ENCODE results near the gene MMP12.
A peak's percentile ranks its signal among the peaks of the same experiment; 100 is the strongest.

MMP12 gene

GRCh38 chr11:102849311-102849710, 25.5 kb downstream of the MMP12 start:
- no peak for DNase-seq

- DNase-seq, result no peak
These were observed 28.5 kb downstream of the MMP12 start for GRCh38 chr11:102846292-102846691.

DNA sequence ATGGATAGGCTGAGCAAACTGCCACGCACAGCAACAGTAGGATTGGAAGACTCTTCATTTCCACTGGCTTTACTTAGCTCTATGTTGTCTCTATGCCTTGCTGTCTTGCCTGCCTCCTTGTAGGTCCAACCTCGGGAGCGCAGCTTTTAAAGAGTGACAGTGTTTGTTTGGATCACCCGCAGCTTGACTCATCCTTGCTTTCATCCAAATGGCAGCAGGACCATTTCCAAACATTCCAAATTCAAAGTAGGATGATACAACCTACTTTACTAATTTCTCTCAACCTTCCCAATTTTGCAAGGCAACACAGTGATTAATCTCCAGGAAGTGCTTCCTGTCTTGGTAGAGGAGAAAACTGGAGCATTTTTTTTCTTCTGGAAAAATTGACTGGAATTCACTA, 31.3 kb downstream of the MMP12 start, which contains the start of gene MMP3:
TSS of gene MMP3 (minus strand) at position 121 of the 400 bp plus-strand sequence. CDS start at position 58, 63 bp downstream.
- DNase-seq, result no peak

DNA sequence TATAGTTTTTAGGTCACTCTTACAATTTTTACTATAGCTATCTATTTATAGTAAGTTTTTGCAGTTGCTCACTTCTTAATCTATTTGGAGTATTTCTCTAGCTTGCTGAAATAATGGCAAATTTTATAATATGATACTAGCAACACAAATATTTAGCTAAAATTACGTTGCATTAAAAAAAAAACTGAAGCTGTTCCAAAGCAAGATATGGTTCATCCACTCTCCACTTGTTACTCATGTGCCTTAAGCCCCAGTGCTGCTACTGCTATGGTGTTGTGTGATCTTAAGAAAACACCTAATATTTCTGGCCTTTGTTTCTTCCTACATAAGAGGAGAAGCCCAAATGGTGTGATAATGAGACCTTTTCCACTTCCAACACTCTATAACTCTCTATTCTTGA, 31.9 kb downstream of the MMP12 start:
- DNase-seq, result no peak

- peak; percentile 84 for DNase-seq
These were observed 34.8 kb downstream of the MMP12 start for GRCh38 chr11:102840018-102840417.

- no peak for DNase-seq
These were observed 37.1 kb downstream of the MMP12 start for GRCh38 chr11:102837646-102838045.

GRCh38 chr11:102837156-102837555, 37.6 kb downstream of the MMP12 start:
- DNase-seq, result no peak

DNA sequence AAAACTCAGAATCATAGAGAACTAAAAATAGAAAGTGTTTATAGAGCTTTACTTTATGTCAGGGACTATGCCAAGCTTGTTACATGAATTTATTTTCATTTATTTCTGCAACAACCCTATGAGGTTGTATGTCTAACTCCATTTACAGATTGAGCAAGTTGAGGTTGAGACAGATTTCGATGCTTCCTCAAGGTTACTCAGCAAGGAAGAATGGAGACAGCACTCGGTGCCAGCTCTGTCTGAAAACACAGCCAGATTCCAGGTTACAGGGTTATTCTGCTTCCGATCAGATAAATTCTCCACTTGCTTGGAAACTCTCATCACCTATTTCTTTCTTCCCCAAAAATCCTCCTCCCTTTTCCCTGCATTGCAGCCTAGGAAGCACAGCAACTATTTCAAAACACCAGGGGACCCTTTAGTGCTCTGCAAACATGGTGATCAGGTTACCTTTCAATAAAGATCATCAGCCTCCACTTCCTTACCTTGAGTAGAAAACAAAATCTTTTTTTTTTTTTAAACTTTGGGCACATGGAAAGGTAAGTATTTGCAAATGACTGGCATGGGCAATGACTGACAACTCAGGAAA, 38.4 kb downstream of the MMP12 start:
- peak; percentile 57 for DNase-seq

GRCh38 chr11:102833731-102834130, 41.1 kb downstream of the MMP12 start:
- no peak for DNase-seq

GRCh38 chr11:102832612-102833011, 42.2 kb downstream of the MMP12 start:
- no peak for DNase-seq

DNA sequence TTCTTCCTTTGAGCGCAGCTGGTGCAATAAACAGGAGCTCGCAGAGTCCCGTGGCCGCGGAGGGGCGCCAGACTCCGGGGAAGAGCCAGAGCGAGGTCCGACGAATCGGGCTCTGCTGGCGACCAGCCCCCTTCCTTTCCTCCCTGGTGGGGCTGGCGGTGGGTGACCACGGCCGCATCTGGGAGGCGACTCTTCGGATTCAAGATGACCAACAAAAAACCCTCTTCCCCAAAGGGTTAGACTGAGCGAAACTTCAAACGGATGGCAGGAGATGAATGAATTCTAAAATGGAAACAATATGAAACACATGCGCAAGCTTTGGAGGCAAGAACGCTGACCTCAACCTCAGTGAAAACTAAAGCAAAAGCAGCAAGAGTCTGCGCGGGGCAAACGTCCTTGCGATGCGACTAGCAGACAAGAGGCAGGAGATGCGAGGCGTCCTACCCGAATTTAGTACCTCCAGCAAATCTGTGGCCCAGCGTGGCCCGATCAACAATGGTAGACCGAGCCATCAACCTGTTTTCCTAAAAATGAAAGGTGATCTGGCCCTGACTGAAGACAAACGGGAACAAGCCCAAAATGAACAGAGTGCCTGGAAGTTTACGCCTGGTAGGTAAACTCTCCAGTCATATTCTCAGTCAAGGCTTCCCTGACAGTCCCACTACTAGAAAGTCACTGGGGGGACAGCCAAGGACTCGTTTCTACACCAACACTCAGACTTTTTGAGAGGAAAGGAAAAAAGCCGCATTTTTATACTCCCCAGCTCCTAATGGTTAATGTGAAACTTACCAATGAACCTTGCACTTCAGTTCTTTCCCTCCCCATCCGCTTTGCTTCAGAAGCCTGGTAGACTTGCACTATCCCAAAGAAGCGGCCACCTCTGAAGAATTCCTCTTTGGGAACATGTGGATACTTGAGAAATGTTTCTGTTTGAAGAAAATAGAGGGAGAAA, 43.0 kb downstream of the MMP12 start:
- DNase-seq, result no peak

DNA sequence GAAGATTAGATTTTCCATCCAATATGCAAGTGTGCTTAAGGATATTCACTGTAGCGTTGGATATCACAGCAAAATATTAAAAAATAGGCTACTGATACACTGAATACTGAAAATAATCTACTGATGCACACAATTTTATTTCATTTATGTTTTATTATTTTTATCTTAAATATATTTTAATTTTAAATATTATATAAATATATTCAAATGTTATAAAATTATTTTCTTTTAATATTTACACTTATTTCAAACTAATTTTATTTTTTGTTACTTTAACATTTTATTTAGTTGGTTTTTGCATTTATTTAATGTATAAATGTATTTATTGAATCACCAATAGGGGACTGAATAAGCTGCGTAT, 43.7 kb downstream of the MMP12 start:
- no peak for DNase-seq

DNA sequence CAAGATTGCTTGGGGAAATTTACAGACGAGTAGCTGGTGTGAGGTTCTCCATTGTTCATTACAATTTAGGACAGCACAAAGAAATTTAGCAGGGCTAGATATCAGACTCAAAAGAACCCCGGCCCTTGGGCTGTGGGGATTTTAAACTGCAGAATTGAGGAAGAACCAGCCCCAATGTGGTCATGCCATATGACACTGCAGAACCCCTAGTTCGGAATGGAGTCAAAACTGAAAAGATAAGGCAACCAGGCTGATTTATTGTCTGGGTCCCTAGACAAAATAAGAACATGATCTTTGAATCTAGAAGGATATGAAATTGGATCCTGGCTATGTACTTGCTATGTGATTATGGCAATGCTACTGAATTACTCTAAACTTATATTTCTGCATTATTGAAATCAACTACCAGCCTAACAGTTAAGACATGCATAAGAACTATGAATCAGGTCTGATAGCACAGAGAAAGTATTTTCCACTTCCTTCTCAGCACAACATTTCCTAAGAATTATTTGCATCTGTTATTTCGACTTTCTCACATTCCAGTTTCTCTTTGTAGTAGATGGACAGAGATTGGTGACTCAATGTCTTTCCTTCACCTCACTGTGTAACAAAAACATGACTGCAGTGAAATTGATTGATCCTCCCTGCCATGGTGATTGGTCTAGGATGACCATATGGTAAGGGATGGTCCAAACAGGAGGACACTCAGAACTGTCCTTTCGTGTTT, 44.6 kb downstream of the MMP12 start:
- no peak for DNase-seq

DNA sequence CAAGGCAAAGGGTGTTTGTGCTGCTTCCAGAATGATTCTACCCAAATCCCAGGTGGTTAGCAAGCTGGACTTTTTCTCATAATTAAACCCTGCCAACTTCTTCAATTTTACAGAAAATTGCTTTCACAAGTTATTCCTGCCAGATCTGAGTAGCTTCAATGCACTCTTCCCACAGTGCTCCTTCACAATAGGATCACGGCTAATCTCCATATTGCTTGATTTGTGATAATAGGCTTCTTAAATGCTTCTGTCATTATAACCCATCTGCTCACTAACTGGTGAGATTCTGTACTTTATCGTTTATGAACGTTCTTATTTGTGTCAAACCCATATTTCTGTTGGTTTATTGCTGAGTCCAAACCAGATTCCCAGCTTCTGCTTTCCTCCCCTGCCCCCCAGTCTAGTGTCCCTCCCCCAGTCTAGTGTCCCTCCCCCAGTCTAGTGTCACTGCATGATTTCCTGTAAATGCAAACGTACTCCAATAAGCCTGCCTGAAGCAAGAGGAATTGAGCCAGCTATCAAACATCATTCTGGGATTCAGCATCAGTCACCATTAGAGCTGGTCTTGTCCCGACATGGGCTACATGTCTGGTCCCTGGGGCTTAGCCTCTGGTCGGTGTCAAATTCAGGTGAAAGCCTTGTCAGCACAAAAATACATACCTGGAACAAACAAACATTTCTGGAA, 45.3 kb downstream of the MMP12 start:
- no peak for DNase-seq

DNA sequence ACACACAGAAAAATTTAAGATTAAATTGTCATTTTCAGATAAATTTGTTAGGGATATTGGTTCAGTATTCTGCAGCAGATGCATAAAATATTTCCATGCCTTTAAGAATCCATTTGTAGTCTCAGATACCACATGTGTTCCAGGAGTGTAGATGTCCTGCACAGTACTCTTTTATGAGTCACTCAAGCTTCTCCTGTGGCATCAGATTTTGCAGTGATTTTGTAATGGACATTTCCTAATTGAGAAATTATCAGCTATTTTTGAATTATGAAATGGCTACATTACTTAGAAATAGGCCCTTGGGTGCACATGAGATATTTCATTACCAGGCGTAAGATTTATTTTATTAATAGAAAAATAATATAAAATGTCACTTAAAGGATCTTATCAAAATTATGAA, 50.2 kb downstream of the MMP12 start:
- DNase-seq, result no peak

- DNase-seq, result no peak
These were observed 55.3 kb downstream of the MMP12 start for GRCh38 chr11:102819491-102819890.

- no peak for DNase-seq
These were observed 61.3 kb downstream of the MMP12 start for GRCh38 chr11:102813484-102813883.

Data from NCI-H345 (cell line).